NCI-H345 (cell line): Measurements from ENCODE around the gene MEF2C.

ENCODE experiments used
- DNase-seq: peaks from one replicate; lab custom pipeline; 2025; lab: John Stamatoyannopoulos, UW

The MEF2C gene

DNA sequence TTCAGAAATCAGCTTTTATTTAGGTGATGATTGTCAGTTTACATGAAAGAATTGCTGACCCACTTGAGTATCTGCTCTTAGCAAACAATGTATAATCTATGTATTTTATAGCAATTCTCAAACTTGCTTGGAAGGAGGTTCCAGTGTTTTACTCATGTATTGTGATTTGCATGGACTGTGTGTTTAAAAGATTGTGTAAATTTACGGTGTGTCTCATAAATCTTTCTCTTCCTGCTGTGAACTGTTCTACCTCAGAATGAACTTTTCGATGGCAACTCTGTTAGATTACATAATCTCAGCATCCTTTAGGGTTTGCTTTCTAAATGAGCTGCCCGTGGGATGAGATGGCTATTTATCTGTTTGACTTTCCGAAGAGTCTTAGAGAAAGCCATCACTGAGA is 122.5 kb downstream of the MEF2C start:
- DNase-seq: no peak

GRCh38 chr5:88758591-88758990 is 124.4 kb downstream of the MEF2C start:
- no peak for DNase-seq

- no peak for DNase-seq
These were observed 124.8 kb downstream of the MEF2C start for GRCh38 chr5:88758184-88758583.

DNA sequence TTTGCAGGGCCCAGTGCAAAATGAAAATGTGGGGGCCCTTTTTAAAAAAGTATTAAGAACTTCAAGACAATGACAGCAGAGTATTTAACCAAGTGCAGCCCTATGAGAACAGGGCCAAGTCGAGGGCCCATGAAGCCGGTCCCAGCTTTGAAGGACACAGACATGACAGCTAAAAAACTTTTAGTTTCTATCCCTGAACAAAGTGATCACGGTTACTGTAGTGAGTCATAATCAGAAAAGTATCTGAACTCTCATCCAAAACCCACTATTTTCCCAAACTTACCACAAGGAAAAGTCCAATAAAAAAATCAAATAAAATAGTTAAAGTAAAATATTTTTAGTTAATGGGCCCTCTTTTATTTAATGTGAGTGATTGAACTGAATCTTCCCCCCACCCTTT is 126.0 kb downstream of the MEF2C start:
- no peak for DNase-seq

DNA sequence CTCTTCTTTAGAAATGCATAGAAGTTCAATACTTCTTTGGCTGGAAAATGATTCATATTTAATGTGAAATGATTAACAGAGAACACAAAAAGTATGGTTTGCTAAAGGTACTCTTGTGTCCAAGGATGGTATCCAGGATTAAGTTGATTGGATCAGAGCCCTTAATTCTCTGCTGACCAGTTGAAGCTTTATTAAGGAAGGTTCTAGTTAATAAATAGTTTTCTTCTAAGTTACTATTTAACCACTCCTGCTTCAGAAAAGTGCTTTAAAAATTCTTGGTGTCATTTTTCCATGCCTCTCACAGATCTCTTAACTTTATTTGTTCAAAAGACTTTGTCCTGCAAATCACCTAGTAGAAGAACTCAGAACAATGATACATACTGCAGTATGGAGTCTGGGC is 134.3 kb downstream of the MEF2C start:
- DNase-seq: no peak

- no peak for DNase-seq
These were observed 136.5 kb downstream of the MEF2C start for GRCh38 chr5:88746438-88746882.

GRCh38 chr5:88745093-88745696 is 137.8 kb downstream of the MEF2C start:
- no peak for DNase-seq

DNA sequence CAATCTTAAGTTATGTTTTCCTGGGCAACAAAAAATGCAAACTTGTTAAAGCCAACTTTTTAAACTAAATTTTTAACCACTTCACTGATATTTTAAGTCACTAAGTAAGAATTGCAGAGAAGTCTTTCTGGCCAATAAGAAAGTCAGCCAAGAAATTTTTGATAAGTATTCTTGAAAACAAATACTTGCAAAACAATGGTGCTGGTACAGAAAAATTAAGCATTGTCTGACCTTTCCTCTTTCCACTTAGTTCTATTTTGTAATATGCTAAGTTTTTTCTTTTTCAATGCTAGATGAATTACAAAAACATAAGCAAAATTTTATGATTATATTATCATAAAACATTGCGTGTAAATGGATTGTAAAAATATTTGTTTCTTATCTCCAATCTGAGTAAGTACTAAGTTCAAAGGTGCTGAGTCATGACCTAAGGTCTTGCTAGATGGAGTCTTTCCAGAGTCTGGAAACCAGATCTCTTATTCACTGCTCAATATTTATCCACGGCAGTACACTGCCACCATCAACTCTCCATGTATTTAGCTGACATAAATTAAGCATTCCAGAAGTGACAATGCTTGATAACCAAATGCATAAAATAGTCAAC is 139.7 kb downstream of the MEF2C start:
- no peak for DNase-seq

DNA sequence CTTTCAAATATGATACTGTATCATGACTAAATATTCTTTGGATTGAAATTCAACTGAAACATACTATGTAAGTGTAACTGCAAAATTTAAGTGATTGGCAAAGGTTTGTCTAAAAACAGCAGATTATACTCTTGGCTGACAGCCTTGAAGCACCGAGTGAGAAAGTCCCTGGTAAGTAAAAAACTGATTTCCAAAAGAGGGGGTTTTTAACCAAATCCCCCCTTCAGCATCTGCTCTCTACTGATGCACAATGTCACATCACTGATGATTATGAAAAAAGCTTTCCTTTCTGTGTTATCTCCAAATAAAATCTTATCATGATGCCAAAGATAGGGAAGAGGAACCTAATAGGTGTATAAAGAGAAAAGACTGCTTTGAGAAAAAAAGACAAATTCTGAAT is 141.0 kb downstream of the MEF2C start:
- no peak for DNase-seq

GRCh38 chr5:88740604-88741185 is 142.3 kb downstream of the MEF2C start:
- no peak for DNase-seq

GRCh38 chr5:88736494-88736893 is 146.5 kb downstream of the MEF2C start:
- no peak for DNase-seq

DNA sequence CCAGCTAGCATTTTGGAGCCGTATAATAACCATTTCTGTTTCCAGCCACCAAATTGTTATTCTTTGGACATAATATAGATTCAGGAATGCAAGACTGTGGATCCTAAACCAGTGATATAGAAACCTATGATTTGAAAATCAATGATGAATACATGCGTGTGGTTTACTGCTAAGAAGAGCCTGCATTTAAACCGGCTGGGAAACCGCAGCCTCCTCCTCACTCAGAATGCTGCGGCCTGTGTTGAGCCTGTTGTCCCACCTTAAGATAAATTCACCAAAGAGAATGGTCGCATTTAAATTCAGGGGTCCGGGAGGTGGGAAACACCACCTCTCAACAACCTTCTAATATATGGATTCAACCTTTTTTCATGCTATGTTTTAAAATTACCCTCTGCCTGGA is 148.0 kb downstream of the MEF2C start:
- no peak for DNase-seq

DNA sequence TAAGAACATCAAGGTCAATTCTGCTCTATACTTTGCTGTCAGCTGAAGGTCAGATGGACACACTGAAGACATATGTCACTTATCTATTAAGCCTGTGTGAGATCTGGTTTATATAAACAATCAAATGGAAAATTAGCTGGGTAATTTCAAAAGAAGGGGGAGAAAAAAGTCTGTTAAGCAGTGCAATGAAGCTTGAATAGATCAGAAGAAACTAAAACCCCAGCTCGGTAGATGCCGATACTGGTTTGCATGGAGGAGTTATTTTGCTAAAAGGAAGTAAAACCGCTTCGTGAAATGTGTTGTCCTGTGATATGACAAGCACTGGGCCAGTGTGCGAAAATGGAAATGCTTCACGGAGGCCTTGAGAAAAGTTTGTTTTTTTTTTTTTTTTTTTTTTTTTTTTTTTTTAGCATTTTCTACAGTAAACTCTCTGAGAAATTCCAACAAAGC is 148.8 kb downstream of the MEF2C start:
- DNase-seq: no peak

DNA sequence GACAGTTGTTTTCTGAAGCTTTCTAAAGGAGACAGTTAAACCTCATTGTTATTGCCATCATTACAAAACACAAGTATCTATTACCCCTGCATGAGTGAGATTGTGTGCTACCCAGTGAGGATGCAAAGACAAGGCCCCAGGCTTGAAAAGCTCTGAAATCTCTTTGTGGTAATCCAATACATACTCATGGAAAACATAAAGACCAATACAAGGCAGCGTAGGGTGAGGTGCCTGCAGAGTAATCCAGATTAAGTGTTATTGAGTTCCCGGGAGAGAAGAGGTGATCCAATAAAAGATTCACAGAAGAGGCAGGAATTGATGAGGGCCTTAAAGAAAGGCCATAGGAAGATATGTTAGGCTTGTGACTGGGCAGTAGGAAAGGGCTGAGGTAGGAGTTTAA is 150.1 kb downstream of the MEF2C start:
- peak; percentile 7 for DNase-seq

DNA sequence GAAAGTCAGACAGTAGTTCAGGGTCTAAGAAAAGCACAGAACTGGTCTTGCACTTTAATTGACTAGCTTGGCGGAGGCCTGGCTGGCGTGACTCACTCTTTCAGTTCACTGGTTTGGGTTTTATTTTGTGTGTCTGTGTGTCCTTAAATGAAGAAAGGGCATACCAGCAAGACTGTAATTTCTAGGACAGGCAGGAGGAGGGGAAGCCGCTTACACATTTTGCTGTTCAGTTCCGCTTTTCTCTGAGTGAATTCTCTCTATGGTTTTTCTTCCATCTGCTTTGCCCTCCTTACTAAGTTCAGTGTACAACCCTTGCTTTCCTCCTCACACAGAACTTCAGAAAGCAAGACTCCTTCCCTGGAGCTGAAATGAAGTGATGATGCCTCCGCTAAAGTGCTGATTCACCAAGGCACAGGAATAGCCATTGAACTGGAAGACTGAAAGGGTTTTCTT is 150.8 kb downstream of the MEF2C start:
- DNase-seq: no peak

GRCh38 chr5:88729829-88730182 is 153.2 kb downstream of the MEF2C start:
- no peak for DNase-seq

- DNase-seq: peak; percentile 75
These were observed 153.7 kb downstream of the MEF2C start for GRCh38 chr5:88729084-88729828.

DNA sequence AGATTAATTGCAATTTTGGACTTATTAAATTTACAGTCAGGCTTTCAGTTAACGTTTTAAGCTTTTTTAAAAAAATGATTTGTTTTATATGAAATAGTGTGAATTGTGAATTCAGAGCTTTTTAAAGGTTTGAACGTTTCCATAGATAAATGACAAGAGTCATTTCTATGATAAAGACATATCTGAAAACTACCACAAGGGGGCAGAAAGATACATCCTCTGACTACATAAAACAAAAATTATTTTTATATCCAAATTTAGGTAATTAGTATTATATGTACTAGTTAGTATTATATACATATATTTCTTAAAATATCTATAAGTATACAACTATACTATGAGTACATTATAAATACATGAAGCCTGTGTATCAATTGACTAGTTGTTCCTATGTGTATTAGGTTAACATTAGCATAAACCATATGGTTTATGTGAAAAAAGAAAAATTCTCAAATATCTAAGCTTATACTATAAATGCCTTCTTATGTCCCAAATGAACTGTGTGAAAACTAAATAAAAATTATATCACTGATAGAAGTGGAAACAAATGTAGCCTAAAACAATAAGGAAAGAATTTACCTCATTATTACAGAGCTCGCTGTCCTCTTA is 155.2 kb downstream of the MEF2C start:
- DNase-seq: peak; percentile 17

DNA sequence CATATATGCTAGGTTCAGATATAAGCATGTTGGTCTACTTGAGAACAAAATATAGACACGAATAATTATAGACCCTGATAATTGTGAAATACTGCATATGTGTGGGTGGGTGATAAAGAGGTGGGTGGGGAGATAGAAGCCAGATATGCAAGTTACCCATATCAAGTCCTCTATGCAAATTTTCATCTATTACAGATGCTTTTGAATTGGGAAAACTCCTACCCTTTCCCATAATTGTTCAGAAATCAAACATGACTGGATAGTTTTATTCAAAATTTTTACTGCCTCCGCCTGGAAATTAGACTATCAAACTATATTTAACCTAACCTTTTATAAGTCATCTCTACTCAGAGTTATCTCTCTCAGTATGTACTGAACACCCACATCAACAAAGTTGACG is 157.5 kb downstream of the MEF2C start:
- no peak for DNase-seq

- no peak for DNase-seq
These were observed 158.8 kb downstream of the MEF2C start for GRCh38 chr5:88724201-88724600.

- no peak for DNase-seq
These were observed 160.4 kb downstream of the MEF2C start for GRCh38 chr5:88722546-88723073.

- no peak for DNase-seq
These were observed 163.6 kb downstream of the MEF2C start for GRCh38 chr5:88719434-88719833.
